SK-N-SH treated with all-trans-retinoic acid at 6 μM for 48 hours (cell line): Measurements from ENCODE around the gene KRT82.

Source experiments
- CSDC2 ChIP-seq: fragments of 250-450 bp; sonication (Bioruptor Pico); IDR thresholded peaks from 2 replicates; pipeline ENCODE4 v1.5.0; 2020; ENCODE audit warnings: mild to moderate bottlenecking, moderate library complexity
- ISL1 ChIP-seq: fragments of 250-450 bp; sonication (Bioruptor Pico); IDR thresholded peaks from 2 replicates; pipeline ENCODE4 v2.1.2; 2022; ENCODE audit warnings: mild to moderate bottlenecking, moderate library complexity
- OSR1 ChIP-seq: fragments of 250-450 bp; sonication (Bioruptor Pico); IDR thresholded peaks from 2 replicates; pipeline ENCODE4 v1.8.0; 2022; ENCODE audit warnings: moderate library complexity, mild to moderate bottlenecking, inconsistent platforms
- SNAI2 ChIP-seq: fragments of 250-450 bp; sonication (Bioruptor Pico); IDR thresholded peaks from 2 replicates; pipeline ENCODE4 v1.5.0; 2020; ENCODE audit warnings: mild to moderate bottlenecking, moderate library complexity
- ZFP3 ChIP-seq: fragments of 250-450 bp; sonication (Bioruptor Pico); IDR thresholded peaks from 2 replicates; pipeline ENCODE4 v1.5.0; 2020; ENCODE audit warnings: mild to moderate bottlenecking, moderate library complexity
- TF ChIP-seq, protein P1 (sequence below): fragments of 250-450 bp; sonication (Bioruptor Pico); IDR thresholded peaks from 2 replicates; pipeline ENCODE4 v1.5.1; 2021; ENCODE audit warnings: mild to moderate bottlenecking, moderate library complexity
- TF ChIP-seq, protein P2 (sequence below): fragments of 250-450 bp; sonication (Bioruptor Pico); IDR thresholded peaks from 2 replicates; pipeline ENCODE4 v1.8.0; 2020; ENCODE audit warnings: mild to moderate bottlenecking, moderate library complexity, borderline replicate concordance
- TF ChIP-seq, protein P3 (sequence below): fragments of 250-450 bp; sonication (Bioruptor Pico); IDR thresholded peaks from 2 replicates; pipeline ENCODE4 v1.8.0; 2021; ENCODE audit warnings: low read depth, mild to moderate bottlenecking, moderate library complexity, borderline replicate concordance

DNA sequence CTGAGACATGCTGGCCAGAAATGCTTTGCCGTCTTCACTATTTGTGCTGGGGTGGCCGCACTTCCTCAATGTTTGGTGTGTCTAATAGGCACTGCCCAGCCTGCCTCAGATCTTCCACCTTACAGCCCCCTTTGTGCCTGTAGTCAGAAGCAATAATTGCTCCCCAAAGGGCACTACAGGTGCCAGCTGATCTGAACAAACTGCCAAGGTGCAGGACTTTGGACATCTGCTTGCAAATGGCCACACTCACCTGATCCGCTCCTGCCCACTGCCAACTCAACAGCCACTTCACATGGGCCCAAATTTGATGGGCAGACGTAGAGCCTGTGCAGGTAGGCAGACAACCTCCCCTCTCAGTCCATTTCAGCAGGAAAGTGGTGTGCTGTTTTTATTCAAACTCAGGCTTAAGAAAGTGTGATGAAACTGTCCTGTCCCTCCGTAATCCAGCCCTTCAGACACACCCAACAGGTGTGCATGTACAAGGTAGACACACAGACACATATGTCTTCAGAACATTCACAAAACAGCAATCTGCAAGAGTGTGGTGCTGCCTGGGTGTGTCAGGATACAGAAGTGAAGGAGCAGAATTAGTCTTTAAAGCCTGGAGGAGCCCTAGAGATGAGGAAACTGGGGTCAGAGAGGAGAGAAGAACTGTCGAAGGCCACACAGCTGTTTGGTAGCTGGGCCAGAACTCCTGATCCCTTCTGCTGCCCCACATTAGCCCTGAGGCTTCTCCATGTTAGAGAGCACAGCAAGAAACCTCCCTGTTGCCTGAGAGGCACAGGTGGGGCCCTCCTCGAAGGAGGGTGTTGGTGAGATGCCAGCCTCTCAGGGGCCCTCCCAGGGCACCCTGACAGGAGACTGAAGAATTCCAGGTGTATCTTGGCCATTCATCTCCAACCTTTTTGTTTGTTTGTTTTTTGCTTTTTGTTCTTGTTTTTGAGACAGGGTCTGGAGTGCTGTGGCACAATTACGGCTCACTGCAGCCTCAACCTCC lies 32.5 kb upstream of the KRT82 start:
- TF ChIP-seq, protein P1, sequence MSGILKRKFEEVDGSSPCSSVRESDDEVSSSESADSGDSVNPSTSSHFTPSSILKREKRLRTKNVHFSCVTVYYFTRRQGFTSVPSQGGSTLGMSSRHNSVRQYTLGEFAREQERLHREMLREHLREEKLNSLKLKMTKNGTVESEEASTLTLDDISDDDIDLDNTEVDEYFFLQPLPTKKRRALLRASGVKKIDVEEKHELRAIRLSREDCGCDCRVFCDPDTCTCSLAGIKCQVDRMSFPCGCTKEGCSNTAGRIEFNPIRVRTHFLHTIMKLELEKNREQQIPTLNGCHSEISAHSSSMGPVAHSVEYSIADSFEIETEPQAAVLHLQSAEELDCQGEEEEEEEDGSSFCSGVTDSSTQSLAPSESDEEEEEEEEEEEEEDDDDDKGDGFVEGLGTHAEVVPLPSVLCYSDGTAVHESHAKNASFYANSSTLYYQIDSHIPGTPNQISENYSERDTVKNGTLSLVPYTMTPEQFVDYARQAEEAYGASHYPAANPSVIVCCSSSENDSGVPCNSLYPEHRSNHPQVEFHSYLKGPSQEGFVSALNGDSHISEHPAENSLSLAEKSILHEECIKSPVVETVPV (CRISPR knock-in tag): no peak
- TF ChIP-seq ISL1 (CRISPR knock-in tag) (no peak), CSDC2 (no peak), ZFP3 (CRISPR knock-in tag) (no peak), SNAI2 (CRISPR knock-in tag) (no peak), OSR1 (no peak)
- TF ChIP-seq, protein P2, sequence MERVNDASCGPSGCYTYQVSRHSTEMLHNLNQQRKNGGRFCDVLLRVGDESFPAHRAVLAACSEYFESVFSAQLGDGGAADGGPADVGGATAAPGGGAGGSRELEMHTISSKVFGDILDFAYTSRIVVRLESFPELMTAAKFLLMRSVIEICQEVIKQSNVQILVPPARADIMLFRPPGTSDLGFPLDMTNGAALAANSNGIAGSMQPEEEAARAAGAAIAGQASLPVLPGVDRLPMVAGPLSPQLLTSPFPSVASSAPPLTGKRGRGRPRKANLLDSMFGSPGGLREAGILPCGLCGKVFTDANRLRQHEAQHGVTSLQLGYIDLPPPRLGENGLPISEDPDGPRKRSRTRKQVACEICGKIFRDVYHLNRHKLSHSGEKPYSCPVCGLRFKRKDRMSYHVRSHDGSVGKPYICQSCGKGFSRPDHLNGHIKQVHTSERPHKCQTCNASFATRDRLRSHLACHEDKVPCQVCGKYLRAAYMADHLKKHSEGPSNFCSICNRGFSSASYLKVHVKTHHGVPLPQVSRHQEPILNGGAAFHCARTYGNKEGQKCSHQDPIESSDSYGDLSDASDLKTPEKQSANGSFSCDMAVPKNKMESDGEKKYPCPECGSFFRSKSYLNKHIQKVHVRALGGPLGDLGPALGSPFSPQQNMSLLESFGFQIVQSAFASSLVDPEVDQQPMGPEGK (CRISPR knock-in tag): no peak
- TF ChIP-seq, protein P3, sequence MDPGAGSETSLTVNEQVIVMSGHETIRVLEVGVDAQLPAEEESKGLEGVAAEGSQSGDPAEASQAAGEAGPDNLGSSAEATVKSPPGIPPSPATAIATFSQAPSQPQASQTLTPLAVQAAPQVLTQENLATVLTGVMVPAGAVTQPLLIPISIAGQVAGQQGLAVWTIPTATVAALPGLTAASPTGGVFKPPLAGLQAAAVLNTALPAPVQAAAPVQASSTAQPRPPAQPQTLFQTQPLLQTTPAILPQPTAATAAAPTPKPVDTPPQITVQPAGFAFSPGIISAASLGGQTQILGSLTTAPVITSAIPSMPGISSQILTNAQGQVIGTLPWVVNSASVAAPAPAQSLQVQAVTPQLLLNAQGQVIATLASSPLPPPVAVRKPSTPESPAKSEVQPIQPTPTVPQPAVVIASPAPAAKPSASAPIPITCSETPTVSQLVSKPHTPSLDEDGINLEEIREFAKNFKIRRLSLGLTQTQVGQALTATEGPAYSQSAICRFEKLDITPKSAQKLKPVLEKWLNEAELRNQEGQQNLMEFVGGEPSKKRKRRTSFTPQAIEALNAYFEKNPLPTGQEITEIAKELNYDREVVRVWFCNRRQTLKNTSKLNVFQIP: no peak
